GM12874 (cell line): ENCODE measurements around the gene NTN1.

ENCODE experiments used
- TF ChIP-seq, protein P1 (sequence below): IDR thresholded peaks from 2 replicates; pipeline ENCODE4 v1.5.1; 2011; ENCODE audit warnings: low read depth, mild to moderate bottlenecking, control low read depth, low read length, moderate library complexity; ENCODE audit not compliant: insufficient read depth

NTN1 gene

DNA sequence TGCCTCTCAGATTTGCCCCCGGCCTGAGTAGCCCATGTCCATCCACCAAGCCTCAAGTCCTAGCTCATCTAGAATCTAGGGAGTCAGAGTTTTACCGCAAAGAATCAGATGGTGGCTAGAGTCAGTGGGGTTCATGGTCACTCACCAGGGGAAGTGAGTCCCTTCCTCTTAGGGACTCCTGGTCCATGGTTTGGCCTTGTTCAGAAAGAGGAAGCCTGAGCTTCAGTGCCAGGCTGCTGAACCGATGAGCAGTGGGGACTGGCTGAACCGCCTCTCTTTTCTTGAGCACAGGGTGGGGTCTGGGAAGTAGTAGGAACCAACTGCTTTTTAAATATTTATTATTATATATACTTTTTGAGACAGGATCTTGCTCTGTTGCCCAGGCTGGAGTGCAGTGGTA is 160.3 kb downstream of the NTN1 start:
- TF ChIP-seq, protein P1, sequence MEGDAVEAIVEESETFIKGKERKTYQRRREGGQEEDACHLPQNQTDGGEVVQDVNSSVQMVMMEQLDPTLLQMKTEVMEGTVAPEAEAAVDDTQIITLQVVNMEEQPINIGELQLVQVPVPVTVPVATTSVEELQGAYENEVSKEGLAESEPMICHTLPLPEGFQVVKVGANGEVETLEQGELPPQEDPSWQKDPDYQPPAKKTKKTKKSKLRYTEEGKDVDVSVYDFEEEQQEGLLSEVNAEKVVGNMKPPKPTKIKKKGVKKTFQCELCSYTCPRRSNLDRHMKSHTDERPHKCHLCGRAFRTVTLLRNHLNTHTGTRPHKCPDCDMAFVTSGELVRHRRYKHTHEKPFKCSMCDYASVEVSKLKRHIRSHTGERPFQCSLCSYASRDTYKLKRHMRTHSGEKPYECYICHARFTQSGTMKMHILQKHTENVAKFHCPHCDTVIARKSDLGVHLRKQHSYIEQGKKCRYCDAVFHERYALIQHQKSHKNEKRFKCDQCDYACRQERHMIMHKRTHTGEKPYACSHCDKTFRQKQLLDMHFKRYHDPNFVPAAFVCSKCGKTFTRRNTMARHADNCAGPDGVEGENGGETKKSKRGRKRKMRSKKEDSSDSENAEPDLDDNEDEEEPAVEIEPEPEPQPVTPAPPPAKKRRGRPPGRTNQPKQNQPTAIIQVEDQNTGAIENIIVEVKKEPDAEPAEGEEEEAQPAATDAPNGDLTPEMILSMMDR, result no peak

DNA sequence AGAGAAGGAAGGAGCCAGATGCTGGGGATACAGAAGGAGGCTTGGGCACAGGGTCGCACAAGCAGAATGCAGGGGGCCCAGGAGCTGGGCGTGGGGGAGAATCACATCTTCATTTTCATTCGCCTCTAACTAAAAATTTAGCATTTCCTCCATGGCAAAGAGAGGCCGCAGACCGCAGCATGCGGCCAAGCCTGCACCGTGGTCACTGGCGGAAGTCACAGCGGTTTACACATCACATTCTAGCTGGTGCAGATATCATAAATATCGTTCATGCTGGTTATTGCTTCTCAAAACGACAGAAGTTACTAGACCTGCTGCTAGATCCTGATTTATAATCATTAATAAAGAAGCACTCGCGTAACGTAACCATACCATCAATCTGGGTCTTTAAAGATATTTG is 162.0 kb downstream of the NTN1 start:
- TF ChIP-seq, protein P1, result no peak

DNA sequence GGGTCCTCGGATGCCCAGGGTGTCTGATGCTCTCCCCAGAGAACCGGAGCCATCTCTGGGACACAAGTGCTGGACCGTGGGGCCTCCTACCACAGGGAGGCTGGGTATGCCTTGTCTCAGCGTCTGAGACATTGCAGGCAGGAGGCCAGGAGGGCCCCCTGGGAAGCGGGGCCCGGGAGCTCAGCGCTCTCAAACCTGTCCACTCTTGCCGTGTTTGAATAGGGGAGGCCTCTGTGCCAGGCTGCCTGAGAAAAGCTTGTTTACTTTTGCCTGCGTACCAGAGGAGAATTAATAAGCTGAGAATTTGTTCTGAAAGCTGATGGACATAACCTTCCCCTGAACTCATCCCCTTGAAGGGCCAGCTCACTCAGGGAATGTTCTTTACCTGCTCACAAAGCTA is 163.8 kb downstream of the NTN1 start:
- TF ChIP-seq, protein P1, result no peak

DNA sequence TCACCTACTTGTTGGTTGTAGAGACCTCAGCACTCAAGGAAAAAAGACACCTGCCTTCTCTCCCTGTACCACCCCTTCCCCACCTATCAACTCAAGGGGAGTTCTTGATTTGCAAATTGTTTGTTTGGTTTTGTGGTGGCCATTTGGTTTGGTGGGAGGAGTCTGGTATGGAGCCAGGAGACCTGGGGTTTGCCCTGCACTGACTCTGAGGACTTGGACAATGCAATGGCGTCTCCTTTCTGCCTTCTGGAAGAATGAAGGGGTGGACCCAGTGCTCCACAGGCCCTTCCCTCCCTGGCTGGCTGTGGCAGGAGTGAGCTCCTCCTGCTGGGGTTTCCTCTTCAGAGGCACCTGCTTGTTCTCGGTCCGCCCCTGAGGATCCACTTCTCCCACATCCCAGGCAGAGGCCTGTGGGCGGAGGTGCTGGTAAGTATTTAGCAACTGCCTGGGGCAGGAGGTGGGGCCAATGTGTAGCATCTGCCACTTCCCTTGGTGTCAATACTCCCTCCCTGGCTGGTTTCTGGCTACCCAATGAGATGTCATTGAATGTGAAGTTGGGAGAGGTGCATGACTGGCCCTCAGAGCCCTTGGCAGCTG is 164.5 kb downstream of the NTN1 start:
- TF ChIP-seq, protein P1, result no peak

DNA sequence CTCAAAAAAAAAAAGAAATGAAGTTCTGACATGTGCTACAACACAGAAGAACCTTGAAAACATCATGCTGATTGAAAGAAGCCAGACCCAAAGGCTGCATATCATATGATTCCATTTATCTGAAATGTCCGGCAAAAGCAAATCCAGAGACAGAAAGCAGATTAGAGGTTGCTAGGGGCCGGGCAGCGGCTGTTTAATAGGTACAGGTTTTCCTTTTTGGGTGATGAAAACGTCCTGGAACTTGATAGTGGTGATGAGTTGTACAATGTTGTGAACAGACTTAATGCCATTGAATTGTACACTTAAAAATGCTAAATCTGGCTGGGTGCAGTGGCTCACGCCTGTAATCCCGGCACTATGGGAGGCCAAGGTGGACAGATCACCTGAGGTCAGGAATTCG is 166.5 kb downstream of the NTN1 start:
- TF ChIP-seq, protein P1, result no peak

DNA sequence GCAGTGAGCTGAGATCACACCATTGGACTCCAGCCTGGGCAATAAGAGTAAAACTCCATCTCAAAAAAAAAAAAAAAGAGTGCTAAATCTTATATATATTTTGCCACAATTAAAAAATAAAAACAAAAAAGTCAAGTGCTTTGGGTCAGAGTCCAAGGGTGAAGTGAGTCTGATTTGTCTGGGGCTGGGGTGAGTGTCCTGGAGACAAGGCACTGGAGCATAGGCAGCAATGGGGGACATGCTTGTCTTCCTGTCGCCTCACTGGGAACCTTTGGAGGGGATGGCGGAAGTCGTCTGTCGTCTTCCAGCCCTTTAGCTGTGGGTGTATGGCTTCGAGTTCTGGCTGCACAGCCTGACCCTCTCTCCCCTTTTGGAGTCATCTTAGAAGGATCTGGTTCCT is 167.1 kb downstream of the NTN1 start:
- TF ChIP-seq, protein P1, result no peak

DNA sequence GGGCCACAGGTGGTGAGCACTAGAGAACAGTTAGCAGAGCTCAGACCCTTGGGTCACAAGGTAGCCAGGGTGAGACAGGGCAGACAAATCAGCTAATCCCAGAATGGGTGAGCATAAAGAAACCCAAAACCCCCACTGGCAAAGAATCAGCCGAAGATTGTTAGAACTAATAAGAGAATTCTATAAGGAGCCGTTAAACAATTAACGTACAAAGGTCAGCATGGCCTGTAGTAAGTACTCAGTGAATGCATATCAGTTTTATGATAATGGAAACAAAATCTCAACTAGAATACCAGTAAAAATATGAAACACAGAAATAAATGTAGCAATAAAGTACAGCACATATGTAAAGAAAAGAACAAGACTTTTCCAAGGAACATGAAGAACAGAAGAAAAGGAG is 168.6 kb downstream of the NTN1 start:
- TF ChIP-seq, protein P1, result no peak
